A204.1 (cell line): ENCODE data around the gene HRK.
"Not testable (repeated sequence)": the region's sequence is repeated elsewhere in the genome, so short reads cannot be mapped to it uniquely, and the experiment has no call there.

Source experiments
- FAIRE-seq: peaks from 2 replicates; lab custom pipeline; 2012; peaks lifted over from hg19 to GRCh38; lab: Jason Lieb, UNC

HRK gene

GRCh38 chr12:116818341-116818856 is 62.8 kb downstream of the HRK start:
- FAIRE-seq = no peak

GRCh38 chr12:116814766-116815165 is 66.5 kb downstream of the HRK start:
- not testable (repeated sequence) for FAIRE-seq

- FAIRE-seq = no peak
These were observed 67.8 kb downstream of the HRK start for GRCh38 chr12:116813271-116814041.

GRCh38 chr12:116812238-116812637 is 69.0 kb downstream of the HRK start:
- FAIRE-seq = no peak

GRCh38 chr12:116808113-116809105 is 72.8 kb downstream of the HRK start:
- no peak for FAIRE-seq

- FAIRE-seq = no peak
These were observed 73.7 kb downstream of the HRK start for GRCh38 chr12:116807546-116807945.

- no peak for FAIRE-seq
These were observed 74.3 kb downstream of the HRK start for GRCh38 chr12:116806845-116807440.
